CD4-positive, alpha-beta memory T cell (primary cell): ENCODE results near the gene ZFHX3. TPM values are rescaled to one million over a fixed set of nuclear protein-coding genes. Genes with fewer than 3 reads are reported as not detected.

Experiments
- CTCF ChIA-PET: fragments of 350-600 bp; sonication (Branson Sonifier 250); formaldehyde crosslinking; loops from one replicate; lab custom pipeline; 2021; ENCODE audit warnings: inconsistent platforms; ENCODE audit not compliant: partially characterized antibody; lab: Charles Lee
- POLR2A ChIA-PET: fragments of 350-600 bp; sonication (Branson Sonifier 250); formaldehyde crosslinking; loops from one replicate; lab custom pipeline; 2021; ENCODE audit not compliant: partially characterized antibody; lab: Charles Lee
- DNase-seq, 5 donors: peaks; one replicate each; pipeline versions ENCODE4 v3.0.0 to v3.0.0-alpha.2; 2020 to 2022; ENCODE audit warnings: mixed read lengths in 1 of 5
- H3K27ac ChIP-seq: one replicate; pipeline ENCODE4 v1.7.0; 2013; ENCODE audit warnings: low read depth, low read length
- H3K27me3 ChIP-seq: 2 replicates; pipeline ENCODE4 v1.7.0; 2013; ENCODE audit warnings: mild to moderate bottlenecking, low read length, moderate library complexity; ENCODE audit not compliant: insufficient read depth
- H3K36me3 ChIP-seq: 2 replicates; pipeline ENCODE4 v1.7.0; 2013; ENCODE audit warnings: mild to moderate bottlenecking, low read length, moderate library complexity; ENCODE audit not compliant: insufficient read depth
- H3K4me1 ChIP-seq: 2 replicates; pipeline ENCODE4 v1.7.0; 2013; ENCODE audit warnings: mild to moderate bottlenecking, low read length, moderate library complexity; ENCODE audit not compliant: insufficient read depth
- H3K4me3 ChIP-seq, 2 donors: one replicate each; pipeline ENCODE4 v1.7.0; 2013; ENCODE audit warnings: low read length in 2 of 2, mild to moderate bottlenecking in 1 of 2
- H3K9me3 ChIP-seq, 2 donors: one replicate each; pipeline ENCODE4 v1.7.0; 2013; ENCODE audit warnings: low read length in 2 of 2, control low read depth in 1 of 2; ENCODE audit not compliant: control insufficient read depth in 1 of 2
- H3K27ac Mint-ChIP-seq, 7 donors: one replicate each; pipeline ENCODE4 v1.8.0; 2020 to 2021; ENCODE audit warnings: mixed read lengths in 7 of 7, mild to moderate bottlenecking in 6 of 7, inconsistent platforms in 3 of 7, moderate library complexity in 3 of 7
- H3K27me3 Mint-ChIP-seq, 2 donors: one replicate each; pipeline ENCODE4 v1.8.0; 2020 to 2021; ENCODE audit warnings: mixed read lengths in 2 of 2
- H3K36me3 Mint-ChIP-seq, 2 donors: one replicate each; pipeline ENCODE4 v1.8.0; 2020 to 2021; ENCODE audit warnings: mixed read lengths in 2 of 2, inconsistent platforms in 1 of 2, mild to moderate bottlenecking in 1 of 2
- H3K4me1 Mint-ChIP-seq, 4 donors: one replicate each; pipeline ENCODE4 v1.8.0; 2020 to 2021; ENCODE audit warnings: mixed read lengths in 4 of 4, mild to moderate bottlenecking in 1 of 4
- H3K4me3 Mint-ChIP-seq, 8 donors: one replicate each; pipeline ENCODE4 v1.8.0; 2020 to 2021; ENCODE audit warnings: mixed read lengths in 8 of 8, mild to moderate bottlenecking in 7 of 8, moderate library complexity in 6 of 8, inconsistent platforms in 3 of 8
- H3K9me3 Mint-ChIP-seq, 8 donors: one replicate each; pipeline ENCODE4 v1.8.0; 2020 to 2021; ENCODE audit warnings: mixed read lengths in 8 of 8, mild to moderate bottlenecking in 5 of 8, inconsistent platforms in 3 of 8, moderate library complexity in 1 of 8
- intact Hi-C: fragments of 100-400 bp; cut with micrococcal nuclease; formaldehyde crosslinking; loops from one replicate; pipeline ENCODE4 v1.15.1; 2023
- polyA plus RNA-seq, 2 donors: library from polyadenylated mRNA; unstranded; fragments of 300-500 nt; fragmentation: Illumina TruSeq; gene quantifications; one replicate each; pipeline ENCODE4 v1.2.3, GENCODE V29; 2021
- total RNA-seq, 2 experiments: library from RNA; stranded (reverse); gene quantifications; one replicate each; pipeline ENCODE4 v1.2.3, GENCODE V29; 2021

The ZFHX3 gene
- total and polyA plus RNA-seq, 4 experiments from 2014 or later: 0.01 to 0.99 (median 0.36) TPM

- H3K27me3 ChIP-seq: peaks cover 4% of the 10 kb centered on the region
- no peaks in the 10 kb centered on the region for H3K9me3 ChIP-seq
- peaks cover 0 to 1% (median 0%) of the 10 kb centered on the region in 8 donors for H3K9me3 Mint-ChIP-seq
- H3K4me3 Mint-ChIP-seq: no peak overlapping the region
- no peak overlapping the region for H3K27ac ChIP-seq
- no peak overlapping the region for H3K27ac Mint-ChIP-seq
- POLR2A ChIA-PET: no interaction called here
- H3K36me3 Mint-ChIP-seq: no peaks in the 10 kb centered on the region
- intact Hi-C loops: no loop called here
- H3K4me1 ChIP-seq: no peaks in the 10 kb centered on the region
- DNase-seq: no peak
- H3K27me3 Mint-ChIP-seq: peaks cover 18 to 24% of the 10 kb centered on the region in 2 donors
- no peak overlapping the region for H3K4me3 ChIP-seq
- CTCF ChIA-PET: no interaction called here
- no peaks in the 10 kb centered on the region for H3K36me3 ChIP-seq
- peaks cover 0 to 5% (median 2%) of the 10 kb centered on the region in 4 donors for H3K4me1 Mint-ChIP-seq
Observed at GRCh38 chr16:73043828-73044467, 4.0 kb downstream of the ZFHX3 start.

GRCh38 chr16:73042807-73043206 lies 5.1 kb downstream of the ZFHX3 start:
- H3K27me3 Mint-ChIP-seq: peaks cover 15 to 20% of the 10 kb centered on the region in 2 donors
- H3K36me3 Mint-ChIP-seq: no peaks in the 10 kb centered on the region
- no peak overlapping the region for H3K27ac ChIP-seq
- H3K27me3 ChIP-seq: peaks cover 4% of the 10 kb centered on the region
- ChIA-PET POLR2A (no interaction called here), CTCF (no interaction called here)
- H3K4me3 Mint-ChIP-seq: no peak overlapping the region
- H3K36me3 ChIP-seq: no peaks in the 10 kb centered on the region
- H3K27ac Mint-ChIP-seq: no peak overlapping the region
- no peak overlapping the region for H3K4me3 ChIP-seq
- H3K9me3 Mint-ChIP-seq: peaks cover 0 to 1% (median 0%) of the 10 kb centered on the region in 8 donors
- DNase-seq: no peak
- no peaks in the 10 kb centered on the region for H3K9me3 ChIP-seq
- intact Hi-C loops: no loop called here
- H3K4me1 Mint-ChIP-seq: peaks cover 0 to 5% (median 2%) of the 10 kb centered on the region in 4 donors
- no peaks in the 10 kb centered on the region for H3K4me1 ChIP-seq

GRCh38 chr16:73041676-73042075 lies 6.3 kb downstream of the ZFHX3 start:
- DNase-seq: no peak
- POLR2A ChIA-PET: no interaction called here
- peaks cover 0 to 1% (median 0%) of the 10 kb centered on the region in 8 donors for H3K9me3 Mint-ChIP-seq
- peaks cover 0 to 5% (median 0%) of the 10 kb centered on the region in 4 donors for H3K4me1 Mint-ChIP-seq
- Histone ChIP-seq H3K27me3 (peaks cover 4% of the 10 kb centered on the region), H3K36me3 (no peaks in the 10 kb centered on the region), H3K4me1 (no peaks in the 10 kb centered on the region), H3K9me3 (no peaks in the 10 kb centered on the region), H3K4me3 (no peak overlapping the region), H3K27ac (no peak overlapping the region)
- no peak overlapping the region for H3K27ac Mint-ChIP-seq
- H3K27me3 Mint-ChIP-seq: peaks cover 13 to 14% of the 10 kb centered on the region in 2 donors
- no peaks in the 10 kb centered on the region for H3K36me3 Mint-ChIP-seq
- intact Hi-C loops: no loop called here
- H3K4me3 Mint-ChIP-seq: no peak overlapping the region
- CTCF ChIA-PET: no interaction called here

GRCh38 chr16:73040735-73041402 lies 7.1 kb downstream of the ZFHX3 start:
- CTCF ChIA-PET: no interaction called here
- POLR2A ChIA-PET: no interaction called here
- H3K36me3 Mint-ChIP-seq: no peaks in the 10 kb centered on the region
- H3K9me3 Mint-ChIP-seq: peaks cover 0 to 1% (median 0%) of the 10 kb centered on the region in 8 donors
- H3K27me3 Mint-ChIP-seq: peaks cover 11 to 14% of the 10 kb centered on the region in 2 donors
- intact Hi-C loops: no loop called here
- peaks cover 3% of the 10 kb centered on the region for H3K27me3 ChIP-seq
- no peaks in the 10 kb centered on the region for H3K4me1 ChIP-seq
- H3K4me3 Mint-ChIP-seq: no peak overlapping the region
- no peak overlapping the region for H3K4me3 ChIP-seq
- no peak for DNase-seq
- H3K36me3 ChIP-seq: no peaks in the 10 kb centered on the region
- no peaks in the 10 kb centered on the region for H3K9me3 ChIP-seq
- H3K27ac ChIP-seq: no peak overlapping the region
- peaks cover 0 to 5% (median 2%) of the 10 kb centered on the region in 4 donors for H3K4me1 Mint-ChIP-seq
- peak overlapping the region in 1 of 7 donors; percentile 32 for H3K27ac Mint-ChIP-seq

- H3K27ac ChIP-seq: no peak overlapping the region
- H3K36me3 Mint-ChIP-seq: no peaks in the 10 kb centered on the region
- no peaks in the 10 kb centered on the region for H3K4me1 ChIP-seq
- CTCF ChIA-PET: no interaction called here
- intact Hi-C loops: no loop called here
- H3K27me3 Mint-ChIP-seq: peaks cover 9 to 15% of the 10 kb centered on the region in 2 donors
- no peaks in the 10 kb centered on the region for H3K9me3 ChIP-seq
- no peak overlapping the region for H3K27ac Mint-ChIP-seq
- no peak overlapping the region for H3K4me3 Mint-ChIP-seq
- peaks cover 0 to 5% (median 2%) of the 10 kb centered on the region in 4 donors for H3K4me1 Mint-ChIP-seq
- no peak overlapping the region for H3K4me3 ChIP-seq
- peaks cover 0 to 1% (median 0%) of the 10 kb centered on the region in 8 donors for H3K9me3 Mint-ChIP-seq
- POLR2A ChIA-PET: no interaction called here
- no peaks in the 10 kb centered on the region for H3K36me3 ChIP-seq
- H3K27me3 ChIP-seq: peaks cover 3% of the 10 kb centered on the region
- no peak for DNase-seq
Observed at GRCh38 chr16:73040136-73040535, 7.8 kb downstream of the ZFHX3 start.

- H3K27me3 ChIP-seq: peaks cover 3% of the 10 kb centered on the region
- intact Hi-C loops: no loop called here
- H3K27ac ChIP-seq: no peak overlapping the region
- ChIA-PET CTCF (no interaction called here), POLR2A (no interaction called here)
- DNase-seq: no peak
- Mint-ChIP-seq H3K9me3 (peaks cover 0 to 9% (median 0%) of the 10 kb centered on the region in 8 donors), H3K36me3 (no peaks in the 10 kb centered on the region), H3K27ac (no peak overlapping the region), H3K4me1 (peaks cover 0 to 5% (median 2%) of the 10 kb centered on the region in 4 donors), H3K4me3 (no peak overlapping the region), H3K27me3 (peaks cover 10 to 20% of the 10 kb centered on the region in 2 donors)
- no peaks in the 10 kb centered on the region for H3K36me3 ChIP-seq
- H3K4me3 ChIP-seq: no peak overlapping the region
- no peaks in the 10 kb centered on the region for H3K4me1 ChIP-seq
- no peaks in the 10 kb centered on the region for H3K9me3 ChIP-seq
Observed at GRCh38 chr16:73037845-73038570, 9.9 kb downstream of the ZFHX3 start.

- H3K4me3 ChIP-seq: no peak overlapping the region
- peaks cover 3% of the 10 kb centered on the region for H3K27me3 ChIP-seq
- H3K4me1 ChIP-seq: no peaks in the 10 kb centered on the region
- CTCF ChIA-PET: no interaction called here
- H3K27ac Mint-ChIP-seq: no peak overlapping the region
- no peak overlapping the region for H3K4me3 Mint-ChIP-seq
- peaks cover 0 to 5% (median 2%) of the 10 kb centered on the region in 4 donors for H3K4me1 Mint-ChIP-seq
- intact Hi-C loops: no loop called here
- POLR2A ChIA-PET: no interaction called here
- DNase-seq: no peak
- no peaks in the 10 kb centered on the region for H3K9me3 ChIP-seq
- peaks cover 0 to 9% (median 0%) of the 10 kb centered on the region in 8 donors for H3K9me3 Mint-ChIP-seq
- H3K36me3 Mint-ChIP-seq: no peaks in the 10 kb centered on the region
- peaks cover 10 to 20% of the 10 kb centered on the region in 2 donors for H3K27me3 Mint-ChIP-seq
- H3K27ac ChIP-seq: no peak overlapping the region
- H3K36me3 ChIP-seq: no peaks in the 10 kb centered on the region
Observed at GRCh38 chr16:73037331-73037745, 10.6 kb downstream of the ZFHX3 start.
